Measurements from ENCODE around the gene UBL3. TPM values are rescaled to one million over a fixed set of nuclear protein-coding genes. Genes with fewer than 3 reads are reported as not detected.
A peak's percentile ranks its signal among the peaks of the same experiment; 100 is the strongest.

UBL3 gene
- total and polyA plus RNA-seq, 2 donors from 2014 or later = 18.1 to 34.1 TPM

GRCh38 chr13:29774830-29775229 lies 75.6 kb downstream of the UBL3 start:
- H3K27me3 ChIP-seq (ENCODE audit: control insufficient read depth, insufficient read depth, low read length) = no peaks in the 10 kb centered on the region
- no peak for DNase-seq
- H3K4me3 ChIP-seq (ENCODE audit: low read length in 3 of 3) = no peak overlapping the region
- H3K27ac ChIP-seq (ENCODE audit: low read depth in 2 of 2, low read length in 2 of 2) = no peak overlapping the region
- no peaks in the 10 kb centered on the region for H3K9me3 ChIP-seq (ENCODE audit: control insufficient read depth in 2 of 3, insufficient read depth in 1 of 3, low read length in 3 of 3)
- intact Hi-C loops (cut with DNase I) = loop anchor here (10.0 kb wide), 1 partner anchor 340 kb away; no protein-coding TSS in a partner anchor
- no peaks in the 10 kb centered on the region for H3K36me3 ChIP-seq (ENCODE audit: control insufficient read depth in 2 of 3, insufficient read depth in 3 of 3, low read length in 3 of 3)
- no peak overlapping the region for H3K9ac ChIP-seq (ENCODE audit: low read length in 3 of 3)
- no peaks in the 10 kb centered on the region for H3K4me1 ChIP-seq (ENCODE audit: control insufficient read depth in 2 of 3, insufficient read depth in 2 of 3, low read depth in 1 of 3, low read length in 3 of 3)
- TF ChIP-seq, protein P1, sequence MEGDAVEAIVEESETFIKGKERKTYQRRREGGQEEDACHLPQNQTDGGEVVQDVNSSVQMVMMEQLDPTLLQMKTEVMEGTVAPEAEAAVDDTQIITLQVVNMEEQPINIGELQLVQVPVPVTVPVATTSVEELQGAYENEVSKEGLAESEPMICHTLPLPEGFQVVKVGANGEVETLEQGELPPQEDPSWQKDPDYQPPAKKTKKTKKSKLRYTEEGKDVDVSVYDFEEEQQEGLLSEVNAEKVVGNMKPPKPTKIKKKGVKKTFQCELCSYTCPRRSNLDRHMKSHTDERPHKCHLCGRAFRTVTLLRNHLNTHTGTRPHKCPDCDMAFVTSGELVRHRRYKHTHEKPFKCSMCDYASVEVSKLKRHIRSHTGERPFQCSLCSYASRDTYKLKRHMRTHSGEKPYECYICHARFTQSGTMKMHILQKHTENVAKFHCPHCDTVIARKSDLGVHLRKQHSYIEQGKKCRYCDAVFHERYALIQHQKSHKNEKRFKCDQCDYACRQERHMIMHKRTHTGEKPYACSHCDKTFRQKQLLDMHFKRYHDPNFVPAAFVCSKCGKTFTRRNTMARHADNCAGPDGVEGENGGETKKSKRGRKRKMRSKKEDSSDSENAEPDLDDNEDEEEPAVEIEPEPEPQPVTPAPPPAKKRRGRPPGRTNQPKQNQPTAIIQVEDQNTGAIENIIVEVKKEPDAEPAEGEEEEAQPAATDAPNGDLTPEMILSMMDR (IDR thresholded peaks at IDR 0.05; ENCODE audit: borderline replicate concordance, extremely low read depth, insufficient read depth) = no peak
- FAIRE-seq = no peak

DNA sequence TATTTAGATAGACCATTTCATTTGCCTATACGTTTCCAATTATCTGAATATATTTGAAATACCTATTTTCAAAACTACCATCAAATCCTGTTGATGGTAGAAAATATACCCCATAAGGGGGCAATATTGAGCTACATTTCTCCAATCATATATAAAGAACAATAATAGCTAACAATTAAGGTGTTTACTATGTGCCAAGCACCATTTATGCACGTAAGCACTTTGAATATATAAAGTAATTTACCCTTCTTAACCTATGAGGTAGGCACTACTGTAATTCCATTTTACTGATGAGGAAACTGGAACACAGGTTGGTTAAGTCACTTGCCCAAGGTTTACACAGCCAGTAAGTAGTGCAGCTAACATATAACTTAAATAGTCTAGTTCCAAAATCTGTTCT lies 79.2 kb downstream of the UBL3 start:
- Histone ChIP-seq H3K36me3 (ENCODE audit: control insufficient read depth in 2 of 3, insufficient read depth in 3 of 3, low read length in 3 of 3) (peaks cover 2 to 6% (median 6%) of the 10 kb centered on the region in 3 donors), H3K27me3 (ENCODE audit: control insufficient read depth, insufficient read depth, low read length) (no peaks in the 10 kb centered on the region), H3K9ac (ENCODE audit: low read length in 3 of 3) (no peak overlapping the region), H3K4me3 (ENCODE audit: low read length in 3 of 3) (no peak overlapping the region), H3K9me3 (ENCODE audit: control insufficient read depth in 2 of 3, insufficient read depth in 1 of 3, low read length in 3 of 3) (no peaks in the 10 kb centered on the region), H3K27ac (ENCODE audit: low read depth in 2 of 2, low read length in 2 of 2) (no peak overlapping the region), H3K4me1 (ENCODE audit: control insufficient read depth in 2 of 3, insufficient read depth in 2 of 3, low read depth in 1 of 3, low read length in 3 of 3) (no peaks in the 10 kb centered on the region)
- FAIRE-seq = peak; percentile 57
- peak in 2 of 5 donors; percentile 26 to 28 for DNase-seq
- TF ChIP-seq, protein P1 (IDR thresholded peaks at IDR 0.05; ENCODE audit: borderline replicate concordance, extremely low read depth, insufficient read depth) = peak; percentile 34
- intact Hi-C loops (cut with DNase I) = loop anchor here (10.0 kb wide), 1 partner anchor 344 kb away; no protein-coding TSS in a partner anchor

- FAIRE-seq (no peak), DNase-seq (no peak)
- TF ChIP-seq, protein P1 (IDR thresholded peaks at IDR 0.05; ENCODE audit: borderline replicate concordance, extremely low read depth, insufficient read depth) = no peak
- Histone ChIP-seq H3K36me3 (ENCODE audit: control insufficient read depth in 2 of 3, insufficient read depth in 3 of 3, low read length in 3 of 3) (peaks cover 2 to 8% (median 6%) of the 10 kb centered on the region in 3 donors), H3K9me3 (ENCODE audit: control insufficient read depth in 2 of 3, insufficient read depth in 1 of 3, low read length in 3 of 3) (no peaks in the 10 kb centered on the region), H3K27me3 (ENCODE audit: control insufficient read depth, insufficient read depth, low read length) (no peaks in the 10 kb centered on the region), H3K27ac (ENCODE audit: low read depth in 2 of 2, low read length in 2 of 2) (no peak overlapping the region), H3K4me3 (ENCODE audit: low read length in 3 of 3) (no peak overlapping the region), H3K9ac (ENCODE audit: low read length in 3 of 3) (no peak overlapping the region), H3K4me1 (ENCODE audit: control insufficient read depth in 2 of 3, insufficient read depth in 2 of 3, low read depth in 1 of 3, low read length in 3 of 3) (no peaks in the 10 kb centered on the region)
- intact Hi-C loops (cut with DNase I) = no loop called here
These were observed 83.4 kb downstream of the UBL3 start for GRCh38 chr13:29767006-29767405.

All from kidney (tissue), 14 donors.